Measurements from ENCODE around the gene SDHA.
A peak's percentile ranks its signal among the peaks of the same experiment; 100 is the strongest.

The SDHA gene

DNA sequence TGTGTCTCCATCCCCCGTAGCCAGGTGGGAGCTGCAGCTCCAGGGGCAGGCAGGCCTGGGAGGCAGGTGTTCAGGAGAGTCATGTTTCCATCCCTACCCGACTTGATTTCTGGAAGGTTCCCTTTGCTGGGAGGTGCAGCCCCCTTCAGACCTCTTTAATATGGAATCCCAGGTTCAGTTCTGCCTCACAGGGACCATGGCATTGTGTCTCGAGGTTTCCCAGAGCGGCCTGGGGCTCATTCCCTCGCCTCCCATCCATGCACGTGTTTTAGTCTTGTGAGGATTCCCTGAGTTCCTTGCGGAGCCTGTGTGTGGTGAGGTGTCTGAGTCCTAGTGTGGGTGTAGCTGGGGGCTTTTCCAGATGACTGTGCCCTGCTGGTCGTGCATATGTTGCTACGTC, 86.9 kb downstream of the SDHA start:
- Histone ChIP-seq H2AK5ac (ENCODE audit: low read depth, low read length) (no peak overlapping the region), H4K8ac (ENCODE audit: low read depth, low read length) (no peak overlapping the region), H3K79me1 (ENCODE audit: low read depth, low read length) (peaks cover 3% of the 10 kb centered on the region), H3K23ac (ENCODE audit: low read depth, low read length, poor library complexity) (peak overlapping the region; percentile 55), H3K4me1 (ENCODE audit: control insufficient read depth in 2 of 2, insufficient read depth in 1 of 2, low read depth in 1 of 2, low read length in 2 of 2) (peaks cover 0 to 3% of the 10 kb centered on the region in 2 donors), H2BK5ac (ENCODE audit: low read length) (no peak overlapping the region), H3K14ac (ENCODE audit: low read length) (no peak overlapping the region), H3K18ac (ENCODE audit: low read length) (no peak overlapping the region), H3K4me3 (ENCODE audit: low read length in 2 of 2) (no peak overlapping the region), H2BK15ac (ENCODE audit: low read length) (no peak overlapping the region), H3K4ac (ENCODE audit: low read length) (no peak overlapping the region), H3K36me3 (replicated peaks in 1 of 2; ENCODE audit: control insufficient read depth in 2 of 2, insufficient read depth in 2 of 2, low read length in 2 of 2) (peaks cover 9 to 44% of the 10 kb centered on the region in 2 donors), H2BK12ac (ENCODE audit: low read length) (no peak overlapping the region), H3K27me3 (ENCODE audit: control insufficient read depth in 3 of 3, insufficient read depth in 3 of 3, low read depth in 1 of 3, low read length in 3 of 3) (no peaks in the 10 kb centered on the region), H3K4me2 (ENCODE audit: insufficient read depth, low read length, poor library complexity, severe bottlenecking) (no peak overlapping the region), H3K27ac (replicated peaks; ENCODE audit: low read length) (no peak overlapping the region), H4K91ac (ENCODE audit: low read depth, low read length, poor library complexity) (no peak overlapping the region), H2BK120ac (ENCODE audit: low read depth, low read length) (no peak overlapping the region), H3K9me3 (replicated peaks in 1 of 2; ENCODE audit: control insufficient read depth in 2 of 2, insufficient read depth in 1 of 2, low read depth in 1 of 2, low read length in 2 of 2) (no peaks in the 10 kb centered on the region), H2AFZ (ENCODE audit: low read length) (no peak overlapping the region), H3K9ac (ENCODE audit: low read depth, low read length, poor library complexity) (no peak overlapping the region)
- no peak for DNase-seq (ENCODE audit: low spot score)
- WGBS, 2 donors (ENCODE audit: extremely low coverage in 2 of 2, insufficient read length in 2 of 2, insufficient replicate concordance in 1 of 2), result no CpG with 5 or more reads among the region's 9 CpGs

DNA sequence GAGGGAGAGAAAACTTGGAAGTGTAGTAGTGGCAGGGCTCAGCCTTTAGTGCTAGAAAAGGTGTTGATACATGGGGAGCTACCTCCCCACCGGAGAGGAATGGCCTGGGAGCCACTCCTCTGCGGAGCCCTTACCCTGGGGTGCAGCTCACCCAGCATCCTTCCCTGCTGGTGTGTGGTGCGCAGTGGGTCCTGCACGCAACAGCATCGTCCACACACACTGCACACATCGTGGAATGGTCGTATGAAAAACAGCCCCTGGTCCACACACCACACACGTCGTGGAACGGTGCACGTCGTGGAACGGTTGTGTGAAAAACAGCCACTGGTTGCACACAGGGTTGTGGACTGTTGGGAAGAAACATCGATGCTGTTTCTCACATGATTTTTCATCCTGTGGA, 87.3 kb downstream of the SDHA start:
- H2AFZ ChIP-seq (ENCODE audit: low read length), result no peak overlapping the region
- no peak overlapping the region for H2BK15ac ChIP-seq (ENCODE audit: low read length)
- H3K23ac ChIP-seq (ENCODE audit: low read depth, low read length, poor library complexity), result peak overlapping the region; percentile 55
- no peak overlapping the region for H3K4me3 ChIP-seq (ENCODE audit: low read length in 2 of 2)
- H3K9ac ChIP-seq (ENCODE audit: low read depth, low read length, poor library complexity), result peak overlapping the region; percentile 44
- no peak overlapping the region for H3K4me2 ChIP-seq (ENCODE audit: insufficient read depth, low read length, poor library complexity, severe bottlenecking)
- no CpG with 5 or more reads among the region's 14 CpGs for WGBS, 2 donors (ENCODE audit: extremely low coverage in 2 of 2, insufficient read length in 2 of 2, insufficient replicate concordance in 1 of 2)
- H3K4ac ChIP-seq (ENCODE audit: low read length), result no peak overlapping the region
- H3K27me3 ChIP-seq (ENCODE audit: control insufficient read depth in 3 of 3, insufficient read depth in 3 of 3, low read depth in 1 of 3, low read length in 3 of 3), result no peaks in the 10 kb centered on the region
- peaks cover 3% of the 10 kb centered on the region for H3K79me1 ChIP-seq (ENCODE audit: low read depth, low read length)
- H3K4me1 ChIP-seq (ENCODE audit: control insufficient read depth in 2 of 2, insufficient read depth in 1 of 2, low read depth in 1 of 2, low read length in 2 of 2), result peaks cover 0 to 3% of the 10 kb centered on the region in 2 donors
- H4K91ac ChIP-seq (ENCODE audit: low read depth, low read length, poor library complexity), result peak overlapping the region; percentile 5
- no peak overlapping the region for H2BK120ac ChIP-seq (ENCODE audit: low read depth, low read length)
- no peak overlapping the region for H3K14ac ChIP-seq (ENCODE audit: low read length)
- peak overlapping the region; percentile 46 for H2BK12ac ChIP-seq (ENCODE audit: low read length)
- H3K18ac ChIP-seq (ENCODE audit: low read length), result no peak overlapping the region
- no peak overlapping the region for H2AK5ac ChIP-seq (ENCODE audit: low read depth, low read length)
- H4K8ac ChIP-seq (ENCODE audit: low read depth, low read length), result peak overlapping the region; percentile 6
- DNase-seq (ENCODE audit: low spot score), result no peak
- H3K36me3 ChIP-seq (replicated peaks in 1 of 2; ENCODE audit: control insufficient read depth in 2 of 2, insufficient read depth in 2 of 2, low read length in 2 of 2), result peaks cover 10 to 49% of the 10 kb centered on the region in 2 donors
- H2BK5ac ChIP-seq (ENCODE audit: low read length), result no peak overlapping the region
- no peaks in the 10 kb centered on the region for H3K9me3 ChIP-seq (replicated peaks in 1 of 2; ENCODE audit: control insufficient read depth in 2 of 2, insufficient read depth in 1 of 2, low read depth in 1 of 2, low read length in 2 of 2)
- no peak overlapping the region for H3K27ac ChIP-seq (replicated peaks; ENCODE audit: low read length)

DNA sequence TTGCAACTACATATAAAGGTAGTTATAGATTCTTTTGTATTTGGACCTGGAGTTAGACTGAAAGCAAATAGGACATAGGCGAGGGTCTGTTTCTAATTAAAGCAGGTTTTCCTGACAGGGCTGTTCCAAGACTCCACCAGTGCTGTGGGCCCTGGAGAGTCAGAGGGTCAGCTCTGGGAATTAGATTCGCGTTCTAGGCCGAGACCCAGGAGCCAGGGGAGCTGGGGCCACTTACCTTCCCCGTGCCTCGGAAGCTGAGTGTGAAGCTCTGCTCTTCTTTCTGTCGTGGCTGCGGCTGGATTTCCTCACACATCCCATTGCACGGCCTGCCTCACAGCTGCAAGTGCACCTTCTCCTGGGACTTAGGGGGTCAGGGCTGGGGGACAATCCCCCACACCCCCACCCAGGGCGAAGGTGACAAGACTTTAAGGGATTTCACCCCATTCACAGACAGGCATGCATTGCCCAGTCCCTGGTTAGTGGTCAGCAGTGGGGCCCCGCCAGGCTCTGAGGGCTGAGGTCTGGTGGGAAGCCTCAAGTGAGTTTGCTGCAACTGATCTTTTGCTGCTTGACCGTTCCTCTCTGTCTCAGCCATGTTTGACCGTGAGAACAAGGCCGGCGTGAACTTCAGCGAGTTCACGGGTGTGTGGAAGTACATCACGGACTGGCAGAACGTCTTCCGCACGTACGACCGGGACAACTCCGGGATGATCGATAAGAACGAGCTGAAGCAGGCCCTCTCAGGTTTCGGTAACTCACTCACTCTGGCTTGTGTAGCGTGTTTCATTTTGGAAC, 88.1 kb downstream of the SDHA start:
- H2AFZ ChIP-seq (ENCODE audit: low read length), result no peak overlapping the region
- no peaks in the 10 kb centered on the region for H3K9me3 ChIP-seq (replicated peaks in 1 of 2; ENCODE audit: control insufficient read depth in 2 of 2, insufficient read depth in 1 of 2, low read depth in 1 of 2, low read length in 2 of 2)
- no peak for DNase-seq (ENCODE audit: low spot score)
- no peak overlapping the region for H3K4me3 ChIP-seq (ENCODE audit: low read length in 2 of 2)
- no peak overlapping the region for H3K14ac ChIP-seq (ENCODE audit: low read length)
- peaks cover 3% of the 10 kb centered on the region for H3K79me1 ChIP-seq (ENCODE audit: low read depth, low read length)
- H3K23ac ChIP-seq (ENCODE audit: low read depth, low read length, poor library complexity), result no peak overlapping the region
- H3K9ac ChIP-seq (ENCODE audit: low read depth, low read length, poor library complexity), result peak overlapping the region; percentile 7
- H4K8ac ChIP-seq (ENCODE audit: low read depth, low read length), result no peak overlapping the region
- no peak overlapping the region for H3K18ac ChIP-seq (ENCODE audit: low read length)
- peaks cover 0 to 3% of the 10 kb centered on the region in 2 donors for H3K4me1 ChIP-seq (ENCODE audit: control insufficient read depth in 2 of 2, insufficient read depth in 1 of 2, low read depth in 1 of 2, low read length in 2 of 2)
- no peak overlapping the region for H3K4ac ChIP-seq (ENCODE audit: low read length)
- no peak overlapping the region for H3K4me2 ChIP-seq (ENCODE audit: insufficient read depth, low read length, poor library complexity, severe bottlenecking)
- no peak overlapping the region for H4K91ac ChIP-seq (ENCODE audit: low read depth, low read length, poor library complexity)
- H3K27ac ChIP-seq (replicated peaks; ENCODE audit: low read length), result no peak overlapping the region
- no peak overlapping the region for H2AK5ac ChIP-seq (ENCODE audit: low read depth, low read length)
- H2BK15ac ChIP-seq (ENCODE audit: low read length), result no peak overlapping the region
- H2BK120ac ChIP-seq (ENCODE audit: low read depth, low read length), result no peak overlapping the region
- WGBS, 2 donors (ENCODE audit: extremely low coverage in 2 of 2, insufficient read length in 2 of 2, insufficient replicate concordance in 1 of 2), result no CpG with 5 or more reads among the region's 28 CpGs
- no peak overlapping the region for H2BK5ac ChIP-seq (ENCODE audit: low read length)
- H2BK12ac ChIP-seq (ENCODE audit: low read length), result no peak overlapping the region
- H3K27me3 ChIP-seq (ENCODE audit: control insufficient read depth in 3 of 3, insufficient read depth in 3 of 3, low read depth in 1 of 3, low read length in 3 of 3), result no peaks in the 10 kb centered on the region
- peaks cover 15 to 53% of the 10 kb centered on the region in 2 donors for H3K36me3 ChIP-seq (replicated peaks in 1 of 2; ENCODE audit: control insufficient read depth in 2 of 2, insufficient read depth in 2 of 2, low read length in 2 of 2)
